Stomach (tissue), 4 donors: ENCODE measurements around the gene MCRS1.

Experiments
- POLR2A ChIP-seq, 4 donors: fragments of 450-650 bp; IDR thresholded peaks; one replicate each; pipeline ENCODE4 v1.6.1; 2016; ENCODE audit warnings: antibody characterized with exemption in 4 of 4, control low read depth in 2 of 4, mild to moderate bottlenecking in 1 of 4, moderate library complexity in 1 of 4
- POLR2AphosphoS5 ChIP-seq, 3 donors: sonication (generic); formaldehyde crosslinking; IDR thresholded peaks; one replicate each; pipeline ENCODE4 v1.6.1; 2016; ENCODE audit warnings: antibody characterized with exemption in 3 of 3

- TF ChIP-seq POLR2AphosphoS5 (IDR thresholded peaks at IDR 0.05) = no peak
- no peak for TF ChIP-seq POLR2A (IDR thresholded peaks at IDR 0.05)
Observed at GRCh38 chr12:49550693-49551252, 17.2 kb downstream of the MCRS1 start.
